Measurements from ENCODE around the gene HDLBP. TPM values are rescaled to one million over a fixed set of nuclear protein-coding genes. Genes with fewer than 3 reads are reported as not detected.

The HDLBP gene
- total and polyA plus RNA-seq, 10 of the 15 experiments (the other 5 are each of a cell fraction or from before 2014, with no cell fraction given) = 19.5 to 383 (median 249) TPM

- WGBS (ENCODE audit: insufficient coverage, insufficient replicate concordance, low lambda C conversion rate, missing lambda C conversion rate) = 88% methylated on average over 17 of the region's 18 CpGs
- POLR2A ChIA-PET = interaction anchor here (1.0 to 1.1 kb wide), 3 partner anchors 10 to 63 kb away, joined by 3 to 5 read pairs (median 3); no protein-coding TSS in a partner anchor
- Histone ChIP-seq H3K36me3 (ENCODE audit: control insufficient read depth in 2 of 2, insufficient read depth in 2 of 2, low read length in 1 of 2) (no peaks in the 10 kb centered on the region), H3K27me3 (replicated peaks in 1 of 2; ENCODE audit: control insufficient read depth in 2 of 2, insufficient read depth in 2 of 2, low read length in 1 of 2) (no peaks in the 10 kb centered on the region), H4K20me1 (ENCODE audit: control insufficient read depth, insufficient read depth) (no peaks in the 10 kb centered on the region), H3K9ac (ENCODE audit: control insufficient read depth, insufficient read depth, low read length) (peak overlapping the region; percentile 53), H3K27ac (ENCODE audit: control insufficient read depth, insufficient read depth) (peak overlapping the region; percentile 75), H3K79me2 (ENCODE audit: control insufficient read depth, insufficient read depth, low read length) (peaks cover 96% of the 10 kb centered on the region), H3K4me1 (ENCODE audit: control insufficient read depth, insufficient read depth, low read length) (peaks cover 40% of the 10 kb centered on the region), H3K9me3 (replicated peaks; ENCODE audit: control insufficient read depth, insufficient read depth, low read length) (no peaks in the 10 kb centered on the region), H3K4me2 (ENCODE audit: control insufficient read depth, insufficient read depth) (peak overlapping the region; percentile 85), H3K4me3 (peak overlapping the region; percentile 64; the same call in 1 of the 2 replicates), H2AFZ (ENCODE audit: control insufficient read depth, low read depth, low read length) (no peak overlapping the region)
- ATAC-seq (no peak), DNase-seq (ENCODE audit: low read depth, low spot score) (no peak), FAIRE-seq (no peak)
- in situ Hi-C loops (cut with MboI) (no loop called here), intact Hi-C loops (cut with micrococcal nuclease; ENCODE audit: unreplicated experiment) (no loop called here)
- no TSS peak for BruUV-seq (replicated peaks)
- RAD21 ChIA-PET (ENCODE audit: unreplicated experiment) = interaction anchor here (1.1 to 1.7 kb wide), 3 partner anchors 15 to 83 kb away, joined by 3 to 6 read pairs (median 4); no protein-coding TSS in a partner anchor
- SMC1A ChIA-PET (ENCODE audit: uncharacterized antibody, unreplicated experiment) = interaction anchor here (0.7 to 1.7 kb wide), 5 partner anchors 11 to 50 kb away, joined by 3 to 9 read pairs (median 3); no protein-coding TSS in a partner anchor
- TF ChIP-seq HDGF (IDR thresholded peaks at IDR 0.05) (0 out of 2 replicates have a peak, but pooled peaks have one; percentile 39), CHD4 (IDR thresholded peaks at IDR 0.05) (no peak), NFIC (IDR thresholded peaks at IDR 0.05; ENCODE audit: low read depth, low read length) (no peak), MLLT1 (IDR thresholded peaks at IDR 0.05) (peak; percentile 64; the same call in 1 of the 2 replicates)
- CTCF ChIA-PET = interaction anchor here (1.0 to 1.1 kb wide), 2 partner anchors 82 to 91 kb away, joined by 3 read pairs; no protein-coding TSS in a partner anchor
Measured at GRCh38 chr2:241308832-241309500, 6.5 kb downstream of the HDLBP start.

GRCh38 chr2:241308267-241308666 is 7.2 kb downstream of the HDLBP start:
- Histone ChIP-seq H3K79me2 (ENCODE audit: control insufficient read depth, insufficient read depth, low read length) (peaks cover 96% of the 10 kb centered on the region), H3K4me3 (no peak overlapping the region), H3K4me1 (ENCODE audit: control insufficient read depth, insufficient read depth, low read length) (peaks cover 36% of the 10 kb centered on the region), H3K4me2 (ENCODE audit: control insufficient read depth, insufficient read depth) (no peak overlapping the region), H3K36me3 (ENCODE audit: control insufficient read depth in 2 of 2, insufficient read depth in 2 of 2, low read length in 1 of 2) (no peaks in the 10 kb centered on the region), H3K9ac (ENCODE audit: control insufficient read depth, insufficient read depth, low read length) (no peak overlapping the region), H4K20me1 (ENCODE audit: control insufficient read depth, insufficient read depth) (no peaks in the 10 kb centered on the region), H3K27me3 (replicated peaks in 1 of 2; ENCODE audit: control insufficient read depth in 2 of 2, insufficient read depth in 2 of 2, low read length in 1 of 2) (no peaks in the 10 kb centered on the region), H3K9me3 (replicated peaks; ENCODE audit: control insufficient read depth, insufficient read depth, low read length) (no peaks in the 10 kb centered on the region), H2AFZ (ENCODE audit: control insufficient read depth, low read depth, low read length) (no peak overlapping the region), H3K27ac (ENCODE audit: control insufficient read depth, insufficient read depth) (no peak overlapping the region)
- intact Hi-C loops (cut with micrococcal nuclease; ENCODE audit: unreplicated experiment) (no loop called here), in situ Hi-C loops (cut with MboI) (no loop called here)
- 79% methylated on average over 5 of the region's 5 CpGs for WGBS (ENCODE audit: insufficient coverage, insufficient replicate concordance, low lambda C conversion rate, missing lambda C conversion rate)
- ChIA-PET CTCF (interaction anchor here (0.6 to 1.3 kb wide), 2 partner anchors 31 to 205 kb away, joined by 3 to 5 read pairs; no protein-coding TSS in a partner anchor), SMC1A (ENCODE audit: uncharacterized antibody, unreplicated experiment) (no interaction called here), POLR2A (no interaction called here), RAD21 (ENCODE audit: unreplicated experiment) (no interaction called here)
- ATAC-seq = no peak
- BruUV-seq (replicated peaks) = no TSS peak
- no peak for DNase-seq (ENCODE audit: low read depth, low spot score)
- no peak for FAIRE-seq
- TF ChIP-seq TARDBP (IDR thresholded peaks at IDR 0.05; ENCODE audit: borderline replicate concordance) (no peak), RAD21 (IDR thresholded peaks at IDR 0.05; ENCODE audit: insufficient read depth, low read depth, low read length) (no peak), CREB1 (IDR thresholded peaks at IDR 0.05; ENCODE audit: low read depth) (no peak), MYC (IDR thresholded peaks at IDR 0.05; ENCODE audit: insufficient read depth, insufficient read length, insufficient replicate concordance, low read length, severe bottlenecking) (no peak), RFX5 (IDR thresholded peaks at IDR 0.05; ENCODE audit: low read depth, low read length) (no peak), ELK1 (IDR thresholded peaks at IDR 0.05; ENCODE audit: low read depth, low read length) (no peak), ATF7 (IDR thresholded peaks at IDR 0.05; ENCODE audit: low read depth) (no peak)

All from GM12878 (cell line).